ENCODE results near the gene TIGD6.

DNA sequence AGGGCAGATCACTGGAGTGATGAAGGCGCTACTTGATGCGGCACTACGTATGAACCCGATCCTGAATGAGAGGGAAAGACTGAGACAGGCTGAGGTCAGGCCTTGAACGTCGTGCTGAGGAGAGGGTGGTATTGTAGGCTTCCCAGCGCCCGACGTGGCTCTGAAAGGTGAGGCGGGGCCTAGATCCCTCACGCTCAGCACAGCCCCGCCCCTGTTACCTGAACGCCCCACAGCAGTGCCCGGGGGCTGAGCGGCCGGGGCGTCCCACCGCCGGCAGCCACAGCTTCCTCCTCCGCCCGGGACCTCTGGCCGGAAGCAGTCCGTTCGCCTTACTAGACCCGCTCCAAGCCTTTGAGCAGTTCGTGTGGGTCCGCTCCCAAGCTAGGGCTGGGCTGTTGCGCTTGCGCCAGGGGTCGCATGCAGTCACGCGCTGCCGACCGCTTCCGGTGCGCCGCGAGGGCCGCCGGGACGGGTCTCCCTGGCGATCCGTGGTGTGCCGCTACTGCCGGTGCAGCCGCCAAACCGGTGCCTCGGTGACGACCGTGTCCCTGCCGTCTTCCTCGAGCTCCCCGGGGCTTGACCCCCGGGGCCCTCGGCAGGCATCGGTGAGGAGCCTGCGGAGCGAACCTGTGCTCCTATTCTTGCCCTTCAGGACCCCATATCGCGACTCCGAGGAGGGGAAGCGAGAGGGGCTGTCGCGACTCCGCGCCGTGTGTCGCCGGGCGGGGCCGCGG is at the start of gene TIGD6, which contains the start of gene HMGXB3:
- TF ChIP-seq, protein P1, sequence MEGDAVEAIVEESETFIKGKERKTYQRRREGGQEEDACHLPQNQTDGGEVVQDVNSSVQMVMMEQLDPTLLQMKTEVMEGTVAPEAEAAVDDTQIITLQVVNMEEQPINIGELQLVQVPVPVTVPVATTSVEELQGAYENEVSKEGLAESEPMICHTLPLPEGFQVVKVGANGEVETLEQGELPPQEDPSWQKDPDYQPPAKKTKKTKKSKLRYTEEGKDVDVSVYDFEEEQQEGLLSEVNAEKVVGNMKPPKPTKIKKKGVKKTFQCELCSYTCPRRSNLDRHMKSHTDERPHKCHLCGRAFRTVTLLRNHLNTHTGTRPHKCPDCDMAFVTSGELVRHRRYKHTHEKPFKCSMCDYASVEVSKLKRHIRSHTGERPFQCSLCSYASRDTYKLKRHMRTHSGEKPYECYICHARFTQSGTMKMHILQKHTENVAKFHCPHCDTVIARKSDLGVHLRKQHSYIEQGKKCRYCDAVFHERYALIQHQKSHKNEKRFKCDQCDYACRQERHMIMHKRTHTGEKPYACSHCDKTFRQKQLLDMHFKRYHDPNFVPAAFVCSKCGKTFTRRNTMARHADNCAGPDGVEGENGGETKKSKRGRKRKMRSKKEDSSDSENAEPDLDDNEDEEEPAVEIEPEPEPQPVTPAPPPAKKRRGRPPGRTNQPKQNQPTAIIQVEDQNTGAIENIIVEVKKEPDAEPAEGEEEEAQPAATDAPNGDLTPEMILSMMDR (IDR thresholded peaks at IDR 0.05) = peak in 2 of 6 experiments; percentile 7 to 32
- TF ChIP-seq POLR2A (IDR thresholded peaks at IDR 0.05) = peak; percentile 58 to 68
